CD4-positive, alpha-beta T cell treated with Interleukin-15 for 1 hour (primary cell): ENCODE measurements around the gene KLHDC10.
"Not testable (repeated sequence)": the region's sequence is repeated elsewhere in the genome, so short reads cannot be mapped to it uniquely, and the experiment has no call there.

Source experiments
- DNase-seq: peaks from one replicate; pipeline ENCODE4 v3.0.0-alpha.2; 2020

KLHDC10 gene

GRCh38 chr7:130142654-130143333 is 72.5 kb downstream of the KLHDC10 start:
- no peak for DNase-seq

- no peak for DNase-seq
Measured at GRCh38 chr7:130143334-130143732, 73.0 kb downstream of the KLHDC10 start.

DNA sequence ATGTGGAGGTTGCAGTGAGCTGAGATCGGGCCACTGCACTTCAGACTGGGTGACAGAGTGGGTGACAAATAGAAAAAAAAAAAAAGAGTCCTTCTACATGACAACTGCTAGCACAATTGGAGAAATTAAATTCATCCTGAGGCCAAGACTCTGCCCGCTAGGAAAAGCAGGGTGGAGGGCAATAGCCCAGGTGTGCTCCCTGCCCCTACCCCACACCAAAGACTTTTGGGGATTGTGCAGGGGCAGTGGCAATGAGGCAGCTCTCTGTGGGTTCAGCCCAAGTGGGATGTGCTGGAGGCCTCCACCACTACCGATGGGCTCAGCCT is 73.6 kb downstream of the KLHDC10 start:
- no peak for DNase-seq

GRCh38 chr7:130144312-130145171 is 74.2 kb downstream of the KLHDC10 start:
- no peak for DNase-seq

DNA sequence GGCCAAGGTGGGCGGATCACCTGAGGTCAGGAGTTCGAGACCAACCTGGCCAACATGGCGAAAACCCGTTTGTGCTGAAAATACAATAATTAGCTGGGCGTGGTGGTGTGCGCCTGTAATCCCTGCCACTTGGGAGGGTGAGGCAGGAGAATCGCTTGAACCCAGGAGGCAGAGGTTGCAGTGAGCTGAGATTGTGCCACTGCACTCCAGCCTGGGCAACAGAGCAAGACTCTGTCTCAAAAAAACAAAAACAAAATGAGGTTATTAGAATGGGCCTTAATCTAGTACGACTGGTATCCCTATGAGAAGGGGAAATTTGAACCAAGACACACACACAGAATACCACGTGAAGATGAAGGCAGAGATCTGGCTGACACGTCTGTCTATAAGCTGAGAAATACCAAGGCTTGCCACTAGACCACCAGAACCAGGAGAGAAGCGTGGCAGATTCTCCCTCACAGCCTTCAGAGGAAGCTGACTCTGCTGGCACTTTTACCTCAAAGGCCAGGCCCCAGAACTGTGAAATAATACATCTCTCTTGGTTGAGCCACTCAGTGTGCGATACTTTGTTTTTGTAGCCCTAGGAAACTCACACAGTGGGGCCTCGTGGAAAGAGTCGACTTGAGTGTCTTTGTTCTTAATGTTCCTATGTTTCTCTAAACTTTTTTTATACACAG is 75.2 kb downstream of the KLHDC10 start:
- no peak for DNase-seq

DNA sequence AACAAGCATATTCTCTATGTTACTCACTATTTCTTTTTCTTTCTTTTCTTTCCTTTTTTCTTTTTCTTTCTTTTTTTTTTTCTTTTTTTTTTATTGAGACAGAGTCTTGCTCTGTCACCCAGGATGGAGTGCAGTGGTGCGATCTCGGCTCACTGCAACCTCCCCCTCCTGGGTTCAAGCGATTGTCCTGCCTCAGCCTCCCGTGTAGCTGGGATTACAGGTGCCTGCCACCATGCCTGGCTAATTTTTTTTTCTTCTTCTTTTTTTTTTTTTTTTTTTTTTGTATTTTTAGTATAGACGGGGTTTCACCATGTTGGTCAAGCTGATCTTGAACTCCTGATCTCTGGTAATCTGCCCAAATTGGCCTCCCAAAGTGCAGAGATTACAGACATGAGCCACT is 75.8 kb downstream of the KLHDC10 start:
- DNase-seq: not testable (repeated sequence)

GRCh38 chr7:130146693-130147405 is 76.5 kb downstream of the KLHDC10 start:
- DNase-seq: no peak

GRCh38 chr7:130147710-130148325 is 77.5 kb downstream of the KLHDC10 start:
- DNase-seq: no peak

DNA sequence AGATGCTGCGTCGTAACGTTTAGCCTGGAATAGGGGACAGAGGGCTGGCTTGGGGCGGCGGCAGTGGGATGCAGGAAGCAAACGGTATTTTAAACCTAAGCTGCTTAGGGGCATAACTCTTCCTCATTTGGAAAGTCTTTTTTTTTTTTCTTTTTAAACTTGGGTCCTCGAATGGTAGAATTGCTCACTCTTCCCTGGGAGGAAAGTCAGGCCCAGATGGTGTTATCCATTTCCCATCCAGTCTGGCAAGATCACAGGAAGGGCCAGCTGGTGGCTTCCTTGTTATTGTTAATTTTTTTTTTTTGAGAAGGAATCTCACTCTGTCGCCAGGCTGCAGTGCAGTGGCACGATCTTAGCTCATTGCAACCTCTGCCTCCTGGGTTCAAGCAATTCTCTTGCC is 78.2 kb downstream of the KLHDC10 start:
- no peak for DNase-seq

GRCh38 chr7:130149281-130150139 is 79.2 kb downstream of the KLHDC10 start:
- peak; percentile 44 for DNase-seq

GRCh38 chr7:130150587-130150986 is 80.3 kb downstream of the KLHDC10 start:
- DNase-seq: peak; percentile 56

GRCh38 chr7:130151591-130152492 is 81.5 kb downstream of the KLHDC10 start:
- peak; percentile 52 for DNase-seq

DNA sequence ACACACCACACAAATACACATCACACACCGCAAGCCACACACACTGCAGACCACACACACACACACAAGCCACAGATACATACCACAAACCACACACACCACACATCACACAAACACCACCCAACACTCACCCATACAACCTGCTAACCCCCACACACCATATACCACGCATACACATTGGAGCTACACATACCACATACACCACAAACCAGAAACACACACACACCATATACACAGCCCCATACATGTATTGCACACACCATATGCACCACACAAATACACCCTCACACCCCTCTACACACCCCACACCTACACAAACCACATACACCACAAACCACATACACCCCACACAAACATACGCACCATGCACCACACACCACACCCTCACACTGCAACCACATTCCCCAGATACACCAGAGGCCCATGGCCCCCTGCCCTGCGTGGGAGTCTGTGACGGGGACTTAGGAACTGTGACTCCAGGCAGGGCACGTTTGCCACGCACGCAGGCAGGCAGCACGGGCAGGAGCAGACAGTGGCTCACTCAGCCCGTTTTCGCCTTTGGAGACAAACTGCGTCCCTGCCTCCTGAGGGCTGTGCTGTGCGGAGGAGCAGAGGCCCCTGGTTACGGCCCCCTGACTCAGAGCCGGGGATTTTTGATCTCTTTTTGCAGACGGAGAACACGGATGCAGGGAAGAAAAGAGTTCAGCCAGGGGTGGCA is 82.3 kb downstream of the KLHDC10 start:
- no peak for DNase-seq

GRCh38 chr7:130153211-130153908 is 83.0 kb downstream of the KLHDC10 start:
- no peak for DNase-seq

- DNase-seq: no peak
Measured at GRCh38 chr7:130154131-130154500, 83.8 kb downstream of the KLHDC10 start.

DNA sequence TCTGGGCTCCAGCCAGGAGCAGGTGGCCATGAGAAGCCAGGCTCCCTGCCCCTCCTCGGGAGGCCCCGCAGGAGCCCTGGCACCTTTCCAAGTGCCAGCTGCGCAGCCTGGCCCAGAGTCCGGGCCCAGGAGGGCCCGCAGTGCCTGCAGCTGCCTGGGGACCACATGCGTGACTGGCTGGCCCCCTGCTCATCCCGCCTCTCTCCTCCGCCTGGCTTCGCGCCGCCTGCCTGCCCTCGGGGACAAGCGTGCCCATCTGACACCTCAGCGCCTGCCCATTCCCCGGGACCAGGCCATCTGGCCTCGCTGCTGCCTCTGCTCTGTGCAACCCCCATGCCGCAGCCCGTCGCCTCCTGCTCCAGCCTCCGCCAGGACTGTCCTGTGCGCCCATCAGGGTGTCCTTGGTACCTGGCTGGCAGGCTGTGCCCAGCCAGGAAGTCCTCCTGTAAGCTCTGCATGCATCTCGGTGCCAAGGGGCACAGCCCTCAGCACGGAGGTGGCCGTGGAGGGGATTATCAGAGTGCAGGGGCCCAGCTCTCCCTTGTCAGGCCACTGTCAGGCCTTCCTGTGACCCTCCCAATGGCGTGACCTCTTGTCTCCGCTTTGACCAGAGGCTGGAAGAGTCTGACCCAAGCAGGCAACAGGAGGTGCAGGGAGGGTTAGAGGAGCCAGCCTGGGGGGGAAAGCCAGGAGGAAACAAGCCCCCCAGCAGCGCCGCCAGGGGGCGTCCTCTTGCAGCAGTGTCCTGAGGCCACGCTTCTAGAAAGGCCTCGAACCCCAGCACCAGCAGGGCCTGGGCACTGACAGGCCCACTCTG is 84.4 kb downstream of the KLHDC10 start:
- no peak for DNase-seq

- DNase-seq: no peak
Measured at GRCh38 chr7:130156140-130156539, 85.8 kb downstream of the KLHDC10 start.

- DNase-seq: no peak
Measured at GRCh38 chr7:130157700-130158099, 87.4 kb downstream of the KLHDC10 start.
